ENCODE data around the gene EPHA5. TPM values are rescaled to one million over a fixed set of nuclear protein-coding genes. Genes with fewer than 3 reads are reported as not detected.

EPHA5 gene
- polyA plus RNA-seq, 1 donor (not counting 4 experiments of a cell fraction or from before 2014, with no cell fraction given), result not detected

DNA sequence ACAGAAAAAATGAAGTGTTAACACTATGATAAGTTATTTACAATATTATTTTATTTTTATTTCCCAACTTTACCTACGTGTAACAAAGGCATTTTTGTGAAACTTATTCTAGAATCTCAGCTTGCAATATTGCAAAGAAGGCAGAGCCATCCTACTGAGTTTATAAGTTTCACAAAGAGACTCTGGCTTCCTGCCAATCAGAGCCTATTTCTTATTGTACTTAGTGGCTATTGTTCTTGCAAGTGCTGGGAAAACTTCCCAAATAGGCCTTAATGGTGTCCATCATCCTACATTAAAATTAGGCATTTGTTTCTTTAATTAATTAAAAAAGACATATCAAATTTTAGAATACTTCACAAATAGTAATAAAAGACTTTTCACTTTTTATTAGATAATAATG, 233.2 kb downstream of the EPHA5 start:
- Histone ChIP-seq H2AFZ (ENCODE audit: control insufficient read depth, low read length) (no peak overlapping the region), H4K20me1 (ENCODE audit: control insufficient read depth, extremely low read depth, insufficient read depth, low read length) (no peaks in the 10 kb centered on the region), H3K4me1 (ENCODE audit: control insufficient read depth, extremely low read depth, insufficient read depth, low read length) (no peaks in the 10 kb centered on the region), H3K27me3 (ENCODE audit: control insufficient read depth, extremely low read depth, insufficient read depth, low read length) (no peaks in the 10 kb centered on the region), H3K9me1 (ENCODE audit: control insufficient read depth, extremely low read depth, insufficient read depth, low read length) (no peaks in the 10 kb centered on the region), H3K9ac (ENCODE audit: control insufficient read depth, extremely low read depth, insufficient read depth, low read length) (no peak overlapping the region), H3K36me3 (ENCODE audit: control insufficient read depth in 2 of 2, extremely low read depth in 1 of 2, insufficient read depth in 2 of 2, low read length in 2 of 2) (no peaks in the 10 kb centered on the region), H3K4me2 (ENCODE audit: control insufficient read depth, extremely low read depth, insufficient read depth, low read depth, low read length) (no peak overlapping the region), H3K27ac (ENCODE audit: control insufficient read depth, insufficient read depth, low read length) (no peak overlapping the region), H3K4me3 (ENCODE audit: control insufficient read depth in 2 of 3, extremely low read depth in 1 of 3, insufficient read depth in 2 of 3, low read depth in 1 of 3, low read length in 3 of 3) (no peak overlapping the region), H3K79me2 (ENCODE audit: control insufficient read depth, insufficient read depth, low read length) (no peaks in the 10 kb centered on the region), H3K9me3 (ENCODE audit: control insufficient read depth, low read depth, low read length) (no peaks in the 10 kb centered on the region)
- TF ChIP-seq, protein P1, sequence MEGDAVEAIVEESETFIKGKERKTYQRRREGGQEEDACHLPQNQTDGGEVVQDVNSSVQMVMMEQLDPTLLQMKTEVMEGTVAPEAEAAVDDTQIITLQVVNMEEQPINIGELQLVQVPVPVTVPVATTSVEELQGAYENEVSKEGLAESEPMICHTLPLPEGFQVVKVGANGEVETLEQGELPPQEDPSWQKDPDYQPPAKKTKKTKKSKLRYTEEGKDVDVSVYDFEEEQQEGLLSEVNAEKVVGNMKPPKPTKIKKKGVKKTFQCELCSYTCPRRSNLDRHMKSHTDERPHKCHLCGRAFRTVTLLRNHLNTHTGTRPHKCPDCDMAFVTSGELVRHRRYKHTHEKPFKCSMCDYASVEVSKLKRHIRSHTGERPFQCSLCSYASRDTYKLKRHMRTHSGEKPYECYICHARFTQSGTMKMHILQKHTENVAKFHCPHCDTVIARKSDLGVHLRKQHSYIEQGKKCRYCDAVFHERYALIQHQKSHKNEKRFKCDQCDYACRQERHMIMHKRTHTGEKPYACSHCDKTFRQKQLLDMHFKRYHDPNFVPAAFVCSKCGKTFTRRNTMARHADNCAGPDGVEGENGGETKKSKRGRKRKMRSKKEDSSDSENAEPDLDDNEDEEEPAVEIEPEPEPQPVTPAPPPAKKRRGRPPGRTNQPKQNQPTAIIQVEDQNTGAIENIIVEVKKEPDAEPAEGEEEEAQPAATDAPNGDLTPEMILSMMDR (optimal IDR thresholded peaks at IDR 0.05 in 1 of 3, IDR thresholded peaks at IDR 0.05 in 1 of 3, conservative IDR thresholded peaks at IDR 0.05 in 1 of 3; ENCODE audit: extremely low read depth in 1 of 3, insufficient read depth in 2 of 3, low read length in 3 of 3), result no peak
- TF ChIP-seq EZH2 (IDR thresholded peaks at IDR 0.05; ENCODE audit: low read length), result no peak
- dilution Hi-C loops (cut with MboI; ENCODE audit: extremely low pct_ligation_motif_present, low sequenced_read_pairs), result no loop called here
- no peak for DNase-seq (ENCODE audit: low read depth, low spot score)
- no peak for FAIRE-seq

DNA sequence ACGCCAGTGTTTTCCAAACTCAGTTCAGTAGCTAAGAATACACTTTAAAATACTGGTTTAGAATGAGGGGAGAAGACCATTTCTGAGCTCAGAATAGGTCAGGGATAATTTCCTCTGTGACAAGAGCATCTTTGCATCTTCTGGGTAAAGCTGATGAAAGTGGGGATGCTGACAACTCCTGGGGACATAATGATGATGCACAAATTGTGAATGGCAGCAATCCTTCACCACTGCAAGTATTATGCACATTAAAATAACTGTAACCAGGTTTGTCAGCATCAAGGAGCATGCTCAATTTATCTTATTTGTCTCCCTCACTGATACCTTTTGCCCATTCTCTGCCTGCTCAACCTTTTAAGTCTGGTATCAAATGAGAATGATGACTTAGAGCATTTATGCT, 248.2 kb downstream of the EPHA5 start:
- H3K27me3 ChIP-seq (ENCODE audit: control insufficient read depth, extremely low read depth, insufficient read depth, low read length), result no peaks in the 10 kb centered on the region
- dilution Hi-C loops (cut with MboI; ENCODE audit: extremely low pct_ligation_motif_present, low sequenced_read_pairs), result no loop called here
- no peaks in the 10 kb centered on the region for H3K4me1 ChIP-seq (ENCODE audit: control insufficient read depth, extremely low read depth, insufficient read depth, low read length)
- no peak for TF ChIP-seq EZH2 (IDR thresholded peaks at IDR 0.05; ENCODE audit: low read length)
- TF ChIP-seq, protein P1 (optimal IDR thresholded peaks at IDR 0.05 in 1 of 3, IDR thresholded peaks at IDR 0.05 in 1 of 3, conservative IDR thresholded peaks at IDR 0.05 in 1 of 3; ENCODE audit: extremely low read depth in 1 of 3, insufficient read depth in 2 of 3, low read length in 3 of 3), result no peak
- no peaks in the 10 kb centered on the region for H3K36me3 ChIP-seq (ENCODE audit: control insufficient read depth in 2 of 2, extremely low read depth in 1 of 2, insufficient read depth in 2 of 2, low read length in 2 of 2)
- H3K9me1 ChIP-seq (ENCODE audit: control insufficient read depth, extremely low read depth, insufficient read depth, low read length), result no peaks in the 10 kb centered on the region
- no peak for DNase-seq (ENCODE audit: low read depth, low spot score)
- no peak overlapping the region for H3K9ac ChIP-seq (ENCODE audit: control insufficient read depth, extremely low read depth, insufficient read depth, low read length)
- no peaks in the 10 kb centered on the region for H3K9me3 ChIP-seq (ENCODE audit: control insufficient read depth, low read depth, low read length)
- no peak overlapping the region for H2AFZ ChIP-seq (ENCODE audit: control insufficient read depth, low read length)
- H3K27ac ChIP-seq (ENCODE audit: control insufficient read depth, insufficient read depth, low read length), result no peak overlapping the region
- H3K79me2 ChIP-seq (ENCODE audit: control insufficient read depth, insufficient read depth, low read length), result no peaks in the 10 kb centered on the region
- no peak overlapping the region for H3K4me3 ChIP-seq (ENCODE audit: control insufficient read depth in 2 of 3, extremely low read depth in 1 of 3, insufficient read depth in 2 of 3, low read depth in 1 of 3, low read length in 3 of 3)
- FAIRE-seq, result no peak
- H3K4me2 ChIP-seq (ENCODE audit: control insufficient read depth, extremely low read depth, insufficient read depth, low read depth, low read length), result no peak overlapping the region
- no peaks in the 10 kb centered on the region for H4K20me1 ChIP-seq (ENCODE audit: control insufficient read depth, extremely low read depth, insufficient read depth, low read length)

All from keratinocyte (primary cell).